K562 (cell line): ENCODE measurements around the gene DNASE1L1. TPM values are rescaled to one million over a fixed set of nuclear protein-coding genes. Genes with fewer than 3 reads are reported as not detected.

Experiments used
- ATAC-seq: fragments of 200-7000 bp; cut with Tn5 transposase; 3 replicates; pipeline ENCODE4 v1.9.1; 2020; ENCODE audit warnings: moderate library complexity
- BruUV-seq: library from RNA; stranded (reverse); fragments of 400-500 nt; replicated peaks from 2 replicates; lab custom pipeline; 2021; lab: Mats Ljungman, UMichigan
- CTCF ChIA-PET: fragments of 300-600 bp; formaldehyde crosslinking; extraction: SDS; loops from one replicate; lab custom pipeline; 2021; ENCODE audit warnings: low intra/inter-chr PET ratio; lab: Yijun Ruan, JAX
- POLR2A ChIA-PET: fragments of 300-600, 350-650 bp; sonication (Branson Sonifier 250); formaldehyde crosslinking; extraction: SDS; loops from one replicate; lab custom pipeline; 2021; ENCODE audit warnings: antibody characterized with exemption, inconsistent platforms; lab: Yijun Ruan, JAX
- DNase-seq, 4 experiments: peaks; one replicate each; pipeline versions ENCODE4 v3.0.0 to v3.0.0-alpha.2; 2011 to 2018; ENCODE audit warnings: low spot score in 3 of 4, mixed read lengths in 3 of 4; ENCODE audit errors: extremely low read depth in 1 of 4
- FAIRE-seq: peaks from 2 replicates; lab custom pipeline; 2011; peaks lifted over from hg19 to GRCh38; lab: Jason Lieb, UNC
- H2AFZ ChIP-seq: 2 replicates; pipeline ENCODE4 v1.6.0; 2011; ENCODE audit warnings: low read depth, low read length, control low read depth, inconsistent platforms
- H3K27ac ChIP-seq: fragments of 200-600 bp; 3 replicates; pipeline ENCODE4 v1.8.0; 2011; ENCODE audit warnings: low read depth, mild to moderate bottlenecking, control low read depth, inconsistent platforms, low read length, moderate library complexity, mixed read lengths; ENCODE audit errors: extremely low read depth
- H3K27me3 ChIP-seq, 2 experiments: fragments of 300-600 bp in 1 of 2; 2 replicates in 1 of 2; 3 replicates in 1 of 2; pipeline versions ENCODE4 v1.6.0 to v1.8.0; 2011; ENCODE audit warnings: inconsistent platforms in 2 of 2, low read length in 2 of 2, mild to moderate bottlenecking in 1 of 2, mixed read lengths in 1 of 2, moderate library complexity in 1 of 2; ENCODE audit not compliant: control insufficient read depth in 2 of 2, insufficient read depth in 2 of 2
- H3K36me3 ChIP-seq: fragments of 300-600 bp; 3 replicates; pipeline ENCODE4 v1.8.0; 2011; ENCODE audit warnings: mild to moderate bottlenecking, low read length, inconsistent platforms; ENCODE audit not compliant: control insufficient read depth, insufficient read depth
- H3K4me1 ChIP-seq, 2 experiments: fragments of 200-600 bp in 1 of 2; replicated peaks in 1 of 2; 2 replicates in 1 of 2; 3 replicates in 1 of 2; pipeline versions ENCODE4 v1.5.1 to v1.8.0; 2011; ENCODE audit warnings: inconsistent platforms in 2 of 2, low read length in 2 of 2, mild to moderate bottlenecking in 1 of 2, mixed read lengths in 1 of 2, moderate library complexity in 1 of 2; ENCODE audit not compliant: control insufficient read depth in 2 of 2, insufficient read depth in 2 of 2
- H3K4me2 ChIP-seq: 2 replicates; pipeline ENCODE4 v1.6.1; 2011; ENCODE audit warnings: low read length, control low read depth, inconsistent platforms, mixed read lengths; ENCODE audit not compliant: insufficient read depth
- H3K4me3 ChIP-seq: fragments of 200-600 bp; sonication (generic), shearing (Covaris generic); 2 replicates; pipeline ENCODE4 v1.5.1; 2016; ENCODE audit warnings: control low read depth, inconsistent platforms
- H3K79me2 ChIP-seq: fragments of 200-600 bp; 3 replicates; pipeline ENCODE4 v1.8.0; 2011; ENCODE audit warnings: low read length, inconsistent platforms; ENCODE audit not compliant: control insufficient read depth, insufficient read depth
- H3K9ac ChIP-seq, 2 experiments: 2 replicates each; pipeline versions ENCODE4 v1.6.0 to v1.6.1; 2011; ENCODE audit warnings: low read depth in 2 of 2, low read length in 2 of 2, control low read depth in 1 of 2, inconsistent platforms in 1 of 2, mild to moderate bottlenecking in 1 of 2, mixed read lengths in 1 of 2; ENCODE audit not compliant: insufficient read depth in 1 of 2
- H3K9me1 ChIP-seq: one replicate; pipeline ENCODE4 v1.6.0; 2011; ENCODE audit warnings: inconsistent platforms, mild to moderate bottlenecking, low read length, moderate library complexity; ENCODE audit not compliant: control insufficient read depth, insufficient read depth
- H3K9me3 ChIP-seq: replicated peaks from 2 replicates; pipeline ENCODE4 v1.5.1; 2011; ENCODE audit warnings: low read depth, low read length, inconsistent platforms; ENCODE audit not compliant: control insufficient read depth, insufficient read depth
- H4K20me1 ChIP-seq: replicated peaks from 2 replicates; pipeline ENCODE4 v1.6.1; 2011; ENCODE audit warnings: low read length, inconsistent platforms, mixed read lengths; ENCODE audit not compliant: control insufficient read depth, insufficient read depth
- ETV5 ChIP-seq: sonication (generic); formaldehyde crosslinking; IDR thresholded peaks from 2 replicates; pipeline ENCODE4 v1.4.0; 2020; ENCODE audit warnings: low read depth, mild to moderate bottlenecking, missing genetic modification reagents
- KAT7 ChIP-seq: sonication (generic); formaldehyde crosslinking; IDR thresholded peaks from 2 replicates; pipeline ENCODE4 v1.8.0; 2022; ENCODE audit warnings: missing genetic modification reagents, mild to moderate bottlenecking, borderline replicate concordance
- MTA2 ChIP-seq: fragments of 450-650 bp; IDR thresholded peaks from 2 replicates; pipeline ENCODE4 v1.6.1; 2016; ENCODE audit warnings: low read depth
- STAT5B ChIP-seq: fragments of 250-450 bp; sonication (Bioruptor Pico); IDR thresholded peaks from 2 replicates; pipeline ENCODE4 v1.8.0; 2021; ENCODE audit warnings: mild to moderate bottlenecking, inconsistent platforms
- TOE1 ChIP-seq, 2 experiments: fragments of 450-650 bp in 1 of 2; sonication (generic) in 1 of 2; formaldehyde crosslinking in 1 of 2; IDR thresholded peaks; 2 replicates each; pipeline versions ENCODE4 v1.7.1 to v1.8.0; 2016 to 2022; ENCODE audit warnings: borderline replicate concordance in 2 of 2, mild to moderate bottlenecking in 2 of 2, antibody characterized with exemption in 1 of 2, inconsistent platforms in 1 of 2, low read depth in 1 of 2, missing genetic modification reagents in 1 of 2, moderate library complexity in 1 of 2
- ZFX ChIP-seq: sonication (generic); formaldehyde crosslinking; IDR thresholded peaks from 2 replicates; pipeline ENCODE4 v1.8.0; 2022; ENCODE audit warnings: mild to moderate bottlenecking, missing genetic modification reagents, moderate library complexity
- ZNF165 ChIP-seq: fragments of 250-450 bp; sonication (Bioruptor Pico); IDR thresholded peaks from 2 replicates; pipeline ENCODE4 v1.4.0; 2020; ENCODE audit warnings: borderline replicate concordance
- WGBS: fragments of 100-300 bp; shearing (Covaris generic); methylation state at CpG from one replicate; pipeline ENCODE4 v1.1.6; 2016; ENCODE audit warnings: low coverage, mixed read lengths; ENCODE audit not compliant: insufficient coverage; ENCODE audit errors: missing lambda C conversion rate; 5-methylcytosine and 5-hydroxymethylcytosine counted together
- in situ Hi-C: fragments of 300-500 bp; cut with MboI; formaldehyde crosslinking; loops from 4 replicates; pipeline ENCODE4 v1.15.0; 2018; ENCODE audit warnings: inconsistent platforms, mixed read lengths
- intact Hi-C: fragments of 100-400 bp; cut with micrococcal nuclease; formaldehyde crosslinking; loops from 2 replicates; pipeline ENCODE4 v1.14.2; 2022
- polyA plus RNA-seq, 8 experiments: library from polyadenylated mRNA; depleted of rRNA in 4 of 8; stranded (reverse) in 5 of 8; unstranded in 3 of 8; fragments of >200 nt; fragmentation: Nextera tagmentation in 2 of 8; fragmentation: Illumina TruSeq in 1 of 8; extraction: Ambion mirVana in 2 of 8; extraction: Trizol in 1 of 8; gene quantifications; 2 replicates each; pipeline versions ENCODE4 v1.2.1 to v1.2.3, GENCODE V29; 2011 to 2014; ENCODE audit warnings: inconsistent platforms in 1 of 8, missing spikeins in 1 of 8
- total RNA-seq, 7 experiments: library from RNA; depleted of rRNA in 6 of 7; stranded (reverse); fragments of >200 nt in 6 of 7; fragmentation: Illumina TruSeq in 2 of 7; extraction: Trizol in 2 of 7; gene quantifications; 2 replicates each; pipeline versions ENCODE4 v1.2.1 to v1.2.3, GENCODE V29; 2011 to 2021; ENCODE audit warnings: low replicate concordance in 1 of 7
- TF ChIP-seq, protein P1 (sequence below): sonication (generic); formaldehyde crosslinking; IDR thresholded peaks from 2 replicates; pipeline ENCODE4 v1.9.0; 2022; ENCODE audit warnings: mild to moderate bottlenecking, missing genetic modification reagents
- TF ChIP-seq, protein P2 (sequence below): fragments of 450-650 bp; IDR thresholded peaks from 2 replicates; pipeline ENCODE4 v1.6.1; 2016; ENCODE audit warnings: low read depth, mild to moderate bottlenecking, moderate library complexity

The DNASE1L1 gene
- total and polyA plus RNA-seq, 9 of the 15 experiments (the other 6 are each of a cell fraction or from before 2014, with no cell fraction given): 0.73 to 12.6 (median 7.9) TPM

DNA sequence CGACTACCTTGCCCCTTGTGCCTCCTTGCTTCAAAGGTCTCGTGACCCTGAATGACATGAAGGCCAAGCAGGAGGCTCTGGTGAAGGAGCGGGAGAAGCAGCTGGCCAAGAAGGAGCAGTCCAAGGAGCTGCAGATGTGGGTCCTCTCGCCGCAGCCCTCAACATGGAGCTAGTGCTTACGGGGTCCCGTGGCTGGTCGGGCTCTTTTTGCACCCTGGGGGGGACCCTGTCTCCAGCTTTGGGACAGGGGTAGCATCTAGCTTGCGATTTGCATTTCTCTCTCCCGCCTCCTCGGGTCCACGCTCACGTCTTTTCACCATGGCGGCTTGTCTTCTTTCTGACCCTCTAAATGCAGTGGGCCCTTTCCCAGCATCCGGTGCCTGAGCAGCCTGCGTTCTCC is 36.7 kb upstream of the DNASE1L1 start:
- Histone ChIP-seq H3K79me2 (peaks cover 18% of the 10 kb centered on the region), H3K4me2 (no peak overlapping the region), H3K36me3 (peaks cover 66% of the 10 kb centered on the region; the same call in 2 of the 3 replicates), H3K9ac (peak overlapping the region in 1 of 2 experiments; percentile 97; a peak in 2 of 4 replicates), H3K27ac (no peak overlapping the region), H3K4me1 (peaks cover 9 to 37% of the 10 kb centered on the region in 2 experiments; a peak in 4 of 5 replicates), H3K27me3 (no peaks in the 10 kb centered on the region), H3K9me1 (no peaks in the 10 kb centered on the region), H2AFZ (no peak overlapping the region), H4K20me1 (no peaks in the 10 kb centered on the region), H3K4me3 (no peak overlapping the region), H3K9me3 (no peaks in the 10 kb centered on the region)
- ChIA-PET POLR2A (interaction anchor here (0.6 to 1.7 kb wide), 4 partner anchors 10 to 43 kb away, joined by 3 to 10 read pairs (median 3); partner anchors contain the start of gene PLXNA3), CTCF (no interaction called here)
- intact Hi-C loops (no loop called here), in situ Hi-C loops (no loop called here)
- FAIRE-seq: no peak
- WGBS: 100% methylated on average over 8 of the region's 16 CpGs
- TF ChIP-seq STAT5B (no peak), KAT7 (CRISPR knock-in tag) (no peak), ETV5 (CRISPR knock-in tag) (no peak), TOE1 (IDR thresholded peaks at IDR 0.05; ENCODE audit: borderline replicate concordance) (no peak), TOE1 (CRISPR knock-in tag; IDR thresholded peaks at IDR 0.05; ENCODE audit: borderline replicate concordance, low read depth) (no peak), ZFX (CRISPR knock-in tag) (no peak), MTA2 (no peak), ZNF165 (CRISPR knock-in tag) (no peak)
- TF ChIP-seq, protein P1, sequence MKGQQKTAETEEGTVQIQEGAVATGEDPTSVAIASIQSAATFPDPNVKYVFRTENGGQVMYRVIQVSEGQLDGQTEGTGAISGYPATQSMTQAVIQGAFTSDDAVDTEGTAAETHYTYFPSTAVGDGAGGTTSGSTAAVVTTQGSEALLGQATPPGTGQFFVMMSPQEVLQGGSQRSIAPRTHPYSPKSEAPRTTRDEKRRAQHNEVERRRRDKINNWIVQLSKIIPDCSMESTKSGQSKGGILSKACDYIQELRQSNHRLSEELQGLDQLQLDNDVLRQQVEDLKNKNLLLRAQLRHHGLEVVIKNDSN: no peak
- TF ChIP-seq, protein P2, sequence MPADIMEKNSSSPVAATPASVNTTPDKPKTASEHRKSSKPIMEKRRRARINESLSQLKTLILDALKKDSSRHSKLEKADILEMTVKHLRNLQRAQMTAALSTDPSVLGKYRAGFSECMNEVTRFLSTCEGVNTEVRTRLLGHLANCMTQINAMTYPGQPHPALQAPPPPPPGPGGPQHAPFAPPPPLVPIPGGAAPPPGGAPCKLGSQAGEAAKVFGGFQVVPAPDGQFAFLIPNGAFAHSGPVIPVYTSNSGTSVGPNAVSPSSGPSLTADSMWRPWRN: no peak
- DNase-seq: no peak
- no TSS peak for BruUV-seq
- no peak for ATAC-seq
